HEK293 (cell line): Measurements from ENCODE around the gene TPD52L1.

Experiments used
- ATF2 ChIP-seq: fragments of 450-650 bp; formaldehyde crosslinking; IDR thresholded peaks from 2 replicates; pipeline ENCODE4 v1.5.1; 2016; ENCODE audit warnings: missing biosample characterization, missing genetic modification characterization, low read depth
- CTCF ChIP-seq: fragments of 450-650 bp; formaldehyde crosslinking; IDR thresholded peaks from 2 replicates; pipeline ENCODE4 v1.5.1; 2016; ENCODE audit warnings: missing biosample characterization, missing genetic modification characterization
- KLF16 ChIP-seq: fragments of 450-650 bp; formaldehyde crosslinking; IDR thresholded peaks from 2 replicates; pipeline ENCODE4 v1.5.1; 2017; ENCODE audit warnings: missing biosample characterization, missing genetic modification characterization
- KLF7 ChIP-seq: fragments of 450-650 bp; formaldehyde crosslinking; IDR thresholded peaks from 2 replicates; pipeline ENCODE4 v1.5.1; 2016; ENCODE audit warnings: missing biosample characterization, missing genetic modification characterization, borderline replicate concordance
- PATZ1 ChIP-seq: fragments of 450-650 bp; formaldehyde crosslinking; IDR thresholded peaks from 2 replicates; pipeline ENCODE4 v1.5.1; 2016; ENCODE audit warnings: missing biosample characterization, missing genetic modification characterization
- SP2 ChIP-seq: fragments of 450-650 bp; formaldehyde crosslinking; IDR thresholded peaks from 2 replicates; pipeline ENCODE4 v1.5.1; 2016; ENCODE audit warnings: missing biosample characterization, missing genetic modification characterization
- ZBTB49 ChIP-seq: fragments of 450-650 bp; formaldehyde crosslinking; IDR thresholded peaks from 2 replicates; pipeline ENCODE4 v1.5.1; 2016; ENCODE audit warnings: missing biosample characterization, missing genetic modification characterization, low read depth
- ZEB2 ChIP-seq: fragments of 450-650 bp; formaldehyde crosslinking; IDR thresholded peaks from 2 replicates; pipeline ENCODE4 v1.5.1; 2016; ENCODE audit warnings: missing biosample characterization, missing genetic modification characterization
- ZNF830 ChIP-seq: fragments of 450-650 bp; IDR thresholded peaks from 2 replicates; pipeline ENCODE4 v1.5.0; 2018; ENCODE audit warnings: missing biosample characterization, missing genetic modification characterization, low read depth, mild to moderate bottlenecking, moderate library complexity
- ZNF837 ChIP-seq: fragments of 450-650 bp; formaldehyde crosslinking; IDR thresholded peaks from 2 replicates; pipeline ENCODE4 v1.5.1; 2016; ENCODE audit warnings: missing biosample characterization, missing genetic modification characterization
- TF ChIP-seq, protein P1 (sequence below): fragments of 450-650 bp; formaldehyde crosslinking; conservative IDR thresholded peaks from 2 replicates; pipeline ENCODE4 v1.5.1; 2016; ENCODE audit warnings: low read depth, missing biosample characterization, missing genetic modification characterization
- TF ChIP-seq, protein P2 (sequence below): fragments of 450-650 bp; formaldehyde crosslinking; IDR thresholded peaks from 2 replicates; pipeline ENCODE4 v1.5.1; 2016; ENCODE audit warnings: missing biosample characterization, missing genetic modification characterization
- TF ChIP-seq, protein P3 (sequence below): fragments of 450-650 bp; formaldehyde crosslinking; IDR thresholded peaks from 2 replicates; pipeline ENCODE4 v1.5.1; 2016; ENCODE audit warnings: missing biosample characterization, missing genetic modification characterization

DNA sequence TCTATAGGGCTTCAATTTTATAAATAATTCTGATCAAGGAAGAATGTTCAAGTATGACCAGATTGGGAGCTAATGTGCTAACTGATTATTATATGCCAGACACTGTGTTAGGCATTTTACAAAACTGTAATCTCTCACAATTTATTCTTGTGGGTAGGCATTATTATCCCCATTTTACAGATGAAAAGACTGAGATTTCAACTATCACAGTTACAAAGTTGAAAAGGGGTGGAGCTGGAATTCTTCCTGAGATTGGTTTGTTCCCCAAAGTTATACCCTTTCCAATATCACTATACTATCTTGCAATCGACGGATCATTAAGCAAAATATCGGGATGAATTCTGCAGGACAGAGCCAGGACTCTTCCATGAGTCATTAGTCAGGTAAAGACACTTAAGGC, 57.1 kb downstream of the TPD52L1 start:
- no peak for TF ChIP-seq CTCF (tag by site-specific recombination)
- TF ChIP-seq ZEB2 (tag by site-specific recombination), result no peak
- TF ChIP-seq, protein P1, sequence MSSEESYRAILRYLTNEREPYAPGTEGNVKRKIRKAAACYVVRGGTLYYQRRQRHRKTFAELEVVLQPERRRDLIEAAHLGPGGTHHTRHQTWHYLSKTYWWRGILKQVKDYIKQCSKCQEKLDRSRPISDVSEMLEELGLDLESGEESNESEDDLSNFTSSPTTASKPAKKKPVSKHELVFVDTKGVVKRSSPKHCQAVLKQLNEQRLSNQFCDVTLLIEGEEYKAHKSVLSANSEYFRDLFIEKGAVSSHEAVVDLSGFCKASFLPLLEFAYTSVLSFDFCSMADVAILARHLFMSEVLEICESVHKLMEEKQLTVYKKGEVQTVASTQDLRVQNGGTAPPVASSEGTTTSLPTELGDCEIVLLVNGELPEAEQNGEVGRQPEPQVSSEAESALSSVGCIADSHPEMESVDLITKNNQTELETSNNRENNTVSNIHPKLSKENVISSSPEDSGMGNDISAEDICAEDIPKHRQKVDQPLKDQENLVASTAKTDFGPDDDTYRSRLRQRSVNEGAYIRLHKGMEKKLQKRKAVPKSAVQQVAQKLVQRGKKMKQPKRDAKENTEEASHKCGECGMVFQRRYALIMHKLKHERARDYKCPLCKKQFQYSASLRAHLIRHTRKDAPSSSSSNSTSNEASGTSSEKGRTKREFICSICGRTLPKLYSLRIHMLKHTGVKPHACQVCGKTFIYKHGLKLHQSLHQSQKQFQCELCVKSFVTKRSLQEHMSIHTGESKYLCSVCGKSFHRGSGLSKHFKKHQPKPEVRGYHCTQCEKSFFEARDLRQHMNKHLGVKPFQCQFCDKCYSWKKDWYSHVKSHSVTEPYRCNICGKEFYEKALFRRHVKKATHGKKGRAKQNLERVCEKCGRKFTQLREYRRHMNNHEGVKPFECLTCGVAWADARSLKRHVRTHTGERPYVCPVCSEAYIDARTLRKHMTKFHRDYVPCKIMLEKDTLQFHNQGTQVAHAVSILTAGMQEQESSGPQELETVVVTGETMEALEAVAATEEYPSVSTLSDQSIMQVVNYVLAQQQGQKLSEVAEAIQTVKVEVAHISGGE (tag by site-specific recombination), result no peak
- TF ChIP-seq, protein P2, sequence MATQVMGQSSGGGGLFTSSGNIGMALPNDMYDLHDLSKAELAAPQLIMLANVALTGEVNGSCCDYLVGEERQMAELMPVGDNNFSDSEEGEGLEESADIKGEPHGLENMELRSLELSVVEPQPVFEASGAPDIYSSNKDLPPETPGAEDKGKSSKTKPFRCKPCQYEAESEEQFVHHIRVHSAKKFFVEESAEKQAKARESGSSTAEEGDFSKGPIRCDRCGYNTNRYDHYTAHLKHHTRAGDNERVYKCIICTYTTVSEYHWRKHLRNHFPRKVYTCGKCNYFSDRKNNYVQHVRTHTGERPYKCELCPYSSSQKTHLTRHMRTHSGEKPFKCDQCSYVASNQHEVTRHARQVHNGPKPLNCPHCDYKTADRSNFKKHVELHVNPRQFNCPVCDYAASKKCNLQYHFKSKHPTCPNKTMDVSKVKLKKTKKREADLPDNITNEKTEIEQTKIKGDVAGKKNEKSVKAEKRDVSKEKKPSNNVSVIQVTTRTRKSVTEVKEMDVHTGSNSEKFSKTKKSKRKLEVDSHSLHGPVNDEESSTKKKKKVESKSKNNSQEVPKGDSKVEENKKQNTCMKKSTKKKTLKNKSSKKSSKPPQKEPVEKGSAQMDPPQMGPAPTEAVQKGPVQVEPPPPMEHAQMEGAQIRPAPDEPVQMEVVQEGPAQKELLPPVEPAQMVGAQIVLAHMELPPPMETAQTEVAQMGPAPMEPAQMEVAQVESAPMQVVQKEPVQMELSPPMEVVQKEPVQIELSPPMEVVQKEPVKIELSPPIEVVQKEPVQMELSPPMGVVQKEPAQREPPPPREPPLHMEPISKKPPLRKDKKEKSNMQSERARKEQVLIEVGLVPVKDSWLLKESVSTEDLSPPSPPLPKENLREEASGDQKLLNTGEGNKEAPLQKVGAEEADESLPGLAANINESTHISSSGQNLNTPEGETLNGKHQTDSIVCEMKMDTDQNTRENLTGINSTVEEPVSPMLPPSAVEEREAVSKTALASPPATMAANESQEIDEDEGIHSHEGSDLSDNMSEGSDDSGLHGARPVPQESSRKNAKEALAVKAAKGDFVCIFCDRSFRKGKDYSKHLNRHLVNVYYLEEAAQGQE, result no peak
- no peak for TF ChIP-seq SP2
- TF ChIP-seq KLF7 (tag by site-specific recombination), result no peak
- TF ChIP-seq ATF2 (tag by site-specific recombination), result no peak
- TF ChIP-seq PATZ1 (tag by site-specific recombination), result no peak
- TF ChIP-seq ZBTB49 (tag by site-specific recombination), result no peak
- TF ChIP-seq ZNF830 (tag by site-specific recombination), result no peak
- TF ChIP-seq, protein P3, sequence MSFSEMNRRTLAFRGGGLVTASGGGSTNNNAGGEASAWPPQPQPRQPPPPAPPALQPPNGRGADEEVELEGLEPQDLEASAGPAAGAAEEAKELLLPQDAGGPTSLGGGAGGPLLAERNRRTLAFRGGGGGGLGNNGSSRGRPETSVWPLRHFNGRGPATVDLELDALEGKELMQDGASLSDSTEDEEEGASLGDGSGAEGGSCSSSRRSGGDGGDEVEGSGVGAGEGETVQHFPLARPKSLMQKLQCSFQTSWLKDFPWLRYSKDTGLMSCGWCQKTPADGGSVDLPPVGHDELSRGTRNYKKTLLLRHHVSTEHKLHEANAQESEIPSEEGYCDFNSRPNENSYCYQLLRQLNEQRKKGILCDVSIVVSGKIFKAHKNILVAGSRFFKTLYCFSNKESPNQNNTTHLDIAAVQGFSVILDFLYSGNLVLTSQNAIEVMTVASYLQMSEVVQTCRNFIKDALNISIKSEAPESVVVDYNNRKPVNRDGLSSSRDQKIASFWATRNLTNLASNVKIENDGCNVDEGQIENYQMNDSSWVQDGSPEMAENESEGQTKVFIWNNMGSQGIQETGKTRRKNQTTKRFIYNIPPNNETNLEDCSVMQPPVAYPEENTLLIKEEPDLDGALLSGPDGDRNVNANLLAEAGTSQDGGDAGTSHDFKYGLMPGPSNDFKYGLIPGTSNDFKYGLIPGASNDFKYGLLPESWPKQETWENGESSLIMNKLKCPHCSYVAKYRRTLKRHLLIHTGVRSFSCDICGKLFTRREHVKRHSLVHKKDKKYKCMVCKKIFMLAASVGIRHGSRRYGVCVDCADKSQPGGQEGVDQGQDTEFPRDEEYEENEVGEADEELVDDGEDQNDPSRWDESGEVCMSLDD (tag by site-specific recombination), result no peak
- TF ChIP-seq ZNF837 (tag by site-specific recombination), result no peak
- TF ChIP-seq KLF16 (tag by site-specific recombination), result no peak
